Tibial nerve (tissue), 4 donors: Measurements from ENCODE around the gene CLCN2. TPM values are rescaled to one million over a fixed set of nuclear protein-coding genes. Genes with fewer than 3 reads are reported as not detected.
A peak's percentile ranks its signal among the peaks of the same experiment; 100 is the strongest.

Source experiments
- DNase-seq, 2 donors: peaks; one replicate each; pipeline ENCODE4 v3.0.0-alpha.2; 2019; ENCODE audit warnings: low spot score in 2 of 2
- H3K27ac ChIP-seq, 4 donors: fragments of 200-600 bp; sonication (generic) in 3 of 4; one replicate each; pipeline ENCODE4 v1.5.1; 2017 to 2019; ENCODE audit warnings: mild to moderate bottlenecking in 1 of 4
- H3K27me3 ChIP-seq, 2 donors: fragments of 200-600 bp; sonication (generic) in 1 of 2; one replicate each; pipeline versions ENCODE4 v1.5.1 to v1.6.0; 2017 to 2019
- H3K36me3 ChIP-seq, 3 donors: fragments of 200-600 bp; sonication (generic); one replicate each; pipeline ENCODE4 v1.5.1; 2018 to 2019
- H3K4me1 ChIP-seq, 4 donors: fragments of 200-600 bp; sonication (generic) in 3 of 4; one replicate each; pipeline ENCODE4 v1.5.1; 2017 to 2019
- H3K4me3 ChIP-seq, 4 donors: fragments of 200-600 bp; sonication (generic) in 3 of 4; one replicate each; pipeline ENCODE4 v1.5.1; 2017 to 2019; ENCODE audit warnings: mild to moderate bottlenecking in 1 of 4, moderate library complexity in 1 of 4
- H3K9me3 ChIP-seq, 4 donors: fragments of 200-600 bp; sonication (generic) in 3 of 4; one replicate each; pipeline ENCODE4 v1.5.1; 2017 to 2019
- EP300 ChIP-seq, 2 donors: sonication (generic); formaldehyde crosslinking; IDR thresholded peaks; one replicate each; pipeline ENCODE4 v1.6.1; 2017; ENCODE audit warnings: antibody characterized with exemption in 2 of 2, mild to moderate bottlenecking in 1 of 2
- POLR2A ChIP-seq, 2 donors: fragments of 450-650 bp; IDR thresholded peaks; one replicate each; pipeline ENCODE4 v1.6.1; 2017; ENCODE audit warnings: antibody characterized with exemption in 2 of 2, mild to moderate bottlenecking in 2 of 2, moderate library complexity in 2 of 2
- WGBS, 2 donors: methylation state at CpG; one replicate each; pipeline ENCODE4 v1.1.5; 2018; 5-methylcytosine and 5-hydroxymethylcytosine counted together
- total RNA-seq, 4 donors: library from RNA; depleted of rRNA; stranded (reverse); fragments of >200 nt; gene quantifications; one replicate each; pipeline ENCODE4 v1.1.0, GENCODE V29; 2016
- TF ChIP-seq, protein P1 (sequence below), 5 experiments: fragments of 200-600 bp in 3 of 5; fragments of 450-650 bp in 2 of 5; sonication (generic) in 3 of 5; IDR thresholded peaks; one replicate each; pipeline ENCODE4 v1.5.1; 2016 to 2019; ENCODE audit warnings: antibody characterized with exemption in 5 of 5, mild to moderate bottlenecking in 3 of 5, moderate library complexity in 2 of 5

CLCN2 gene
- total RNA-seq, 4 donors from 2014 or later: 51.3 to 86.3 (median 54.9) TPM

DNA sequence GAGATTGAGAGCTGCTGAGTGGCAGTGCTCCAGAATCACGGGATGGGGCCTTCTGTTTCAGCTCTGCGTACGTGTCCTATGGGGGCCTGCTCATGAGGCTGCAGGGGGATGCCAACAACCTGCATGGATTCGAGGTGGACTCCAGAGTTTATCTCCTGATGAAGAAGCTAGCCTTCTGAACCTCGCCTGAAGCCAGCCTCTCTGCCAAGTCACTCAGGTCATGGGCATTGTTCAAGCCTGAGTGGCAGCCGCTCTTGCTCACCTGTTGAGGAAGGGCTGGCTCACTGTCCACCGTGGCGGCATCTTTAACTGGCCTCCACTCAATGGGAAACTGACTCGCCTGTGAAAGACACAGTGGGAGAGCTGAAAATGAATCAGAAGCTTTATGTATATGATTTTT lies 6.7 kb upstream of the CLCN2 start:
- no peak for DNase-seq
- TF ChIP-seq, protein P1, sequence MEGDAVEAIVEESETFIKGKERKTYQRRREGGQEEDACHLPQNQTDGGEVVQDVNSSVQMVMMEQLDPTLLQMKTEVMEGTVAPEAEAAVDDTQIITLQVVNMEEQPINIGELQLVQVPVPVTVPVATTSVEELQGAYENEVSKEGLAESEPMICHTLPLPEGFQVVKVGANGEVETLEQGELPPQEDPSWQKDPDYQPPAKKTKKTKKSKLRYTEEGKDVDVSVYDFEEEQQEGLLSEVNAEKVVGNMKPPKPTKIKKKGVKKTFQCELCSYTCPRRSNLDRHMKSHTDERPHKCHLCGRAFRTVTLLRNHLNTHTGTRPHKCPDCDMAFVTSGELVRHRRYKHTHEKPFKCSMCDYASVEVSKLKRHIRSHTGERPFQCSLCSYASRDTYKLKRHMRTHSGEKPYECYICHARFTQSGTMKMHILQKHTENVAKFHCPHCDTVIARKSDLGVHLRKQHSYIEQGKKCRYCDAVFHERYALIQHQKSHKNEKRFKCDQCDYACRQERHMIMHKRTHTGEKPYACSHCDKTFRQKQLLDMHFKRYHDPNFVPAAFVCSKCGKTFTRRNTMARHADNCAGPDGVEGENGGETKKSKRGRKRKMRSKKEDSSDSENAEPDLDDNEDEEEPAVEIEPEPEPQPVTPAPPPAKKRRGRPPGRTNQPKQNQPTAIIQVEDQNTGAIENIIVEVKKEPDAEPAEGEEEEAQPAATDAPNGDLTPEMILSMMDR (IDR thresholded peaks at IDR 0.05): no peak
- TF ChIP-seq POLR2A (IDR thresholded peaks at IDR 0.05) (no peak), EP300 (IDR thresholded peaks at IDR 0.05) (no peak)
- Histone ChIP-seq H3K27me3 (no peaks in the 10 kb centered on the region), H3K27ac (no peak overlapping the region), H3K36me3 (peaks cover 0 to 62% (median 3%) of the 10 kb centered on the region in 3 donors), H3K4me1 (peaks cover 0 to 48% (median 15%) of the 10 kb centered on the region in 4 donors), H3K4me3 (no peak overlapping the region), H3K9me3 (no peaks in the 10 kb centered on the region)
- 84 to 88% methylated on average over 9 of the region's 9 CpGs for WGBS, 2 donors

DNA sequence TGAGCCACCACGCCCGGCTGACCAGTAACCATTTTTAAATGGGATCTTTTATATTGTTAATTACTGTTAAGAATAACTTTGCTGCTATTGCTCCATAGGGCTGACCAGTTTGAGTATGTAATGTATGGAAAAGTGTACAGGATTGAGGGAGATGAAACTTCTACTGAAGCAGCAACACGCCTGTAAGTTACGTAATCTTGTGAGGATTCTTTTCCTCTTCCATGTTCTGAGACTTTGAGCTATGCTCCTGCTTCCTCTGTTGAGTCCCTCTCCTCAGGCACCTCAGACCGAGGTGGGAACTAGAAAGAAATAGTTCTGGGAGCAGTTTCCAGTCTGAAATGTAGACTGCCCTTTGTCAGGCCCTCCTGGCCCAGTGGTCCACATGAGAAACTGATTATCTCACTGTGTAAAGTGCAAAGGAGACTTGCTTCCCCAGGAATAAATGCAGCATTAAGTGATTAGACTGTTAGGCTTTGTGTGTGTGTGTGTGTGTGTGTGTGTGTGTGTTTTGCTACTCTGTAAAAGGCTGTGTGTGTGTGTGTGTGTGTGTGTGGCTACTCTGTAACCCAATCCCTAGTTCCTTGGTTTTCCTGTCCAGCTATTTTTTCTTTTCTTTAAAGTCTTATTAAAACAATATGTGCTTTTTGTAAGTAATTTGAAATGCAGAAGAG lies 5.3 kb upstream of the CLCN2 start:
- H3K27me3 ChIP-seq: no peaks in the 10 kb centered on the region
- 79 to 80% methylated on average over 5 of the region's 5 CpGs for WGBS, 2 donors

DNA sequence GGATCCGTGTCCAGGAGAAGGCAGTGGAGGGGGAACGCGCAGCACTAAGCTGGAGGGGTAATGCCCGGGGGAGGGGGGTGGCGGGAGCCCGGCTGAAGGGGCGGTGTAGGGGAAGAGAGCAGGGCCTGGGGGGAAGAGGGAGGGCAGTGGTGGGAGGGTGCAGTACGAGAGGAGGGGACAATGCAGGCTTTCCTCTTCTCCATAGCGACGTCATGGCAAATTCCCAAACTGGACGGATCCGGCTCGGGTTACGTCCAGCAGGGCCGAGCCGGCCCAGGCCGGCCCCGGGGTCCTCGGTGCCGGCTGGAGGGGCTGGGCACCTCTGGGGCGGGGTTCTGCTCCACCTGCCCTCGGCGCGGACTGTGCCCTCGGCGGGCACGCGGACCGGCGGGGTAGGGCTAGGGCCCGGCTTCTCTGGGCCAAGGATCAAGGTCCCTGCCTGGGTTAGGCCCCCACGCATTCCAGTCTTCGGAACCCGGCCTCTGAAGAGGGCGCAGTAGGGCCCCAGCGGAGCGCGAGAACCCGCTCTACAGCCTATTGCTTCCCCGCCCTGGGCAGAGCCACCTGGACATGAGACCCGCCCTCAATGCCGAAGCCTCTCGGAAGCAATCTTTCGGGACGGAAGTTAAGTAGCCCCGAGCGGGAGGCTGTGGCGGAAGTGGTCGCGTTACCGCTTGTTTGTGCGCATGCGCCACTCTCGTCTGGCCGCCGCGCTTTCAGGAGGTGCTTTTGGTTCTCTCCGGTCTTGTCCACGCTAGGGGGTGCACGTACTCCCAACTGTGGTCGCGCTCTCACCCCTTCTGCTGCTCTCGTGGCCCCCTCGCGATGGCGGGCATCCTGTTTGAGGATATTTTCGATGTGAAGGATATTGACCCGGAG lies 1.5 kb upstream of the CLCN2 start:
- Histone ChIP-seq H3K4me1 (peaks cover 0 to 49% (median 27%) of the 10 kb centered on the region in 4 donors), H3K4me3 (peak overlapping the region; percentile 65 to 98 (median 93)), H3K9me3 (no peaks in the 10 kb centered on the region), H3K36me3 (peaks cover 0 to 42% (median 3%) of the 10 kb centered on the region in 3 donors), H3K27me3 (no peaks in the 10 kb centered on the region), H3K27ac (peak overlapping the region; percentile 92 to 100 (median 98))
- TF ChIP-seq, protein P1 (IDR thresholded peaks at IDR 0.05): peak; percentile 46 to 72 (median 53)
- peak; percentile 46 to 76 for TF ChIP-seq POLR2A (IDR thresholded peaks at IDR 0.05)
- TF ChIP-seq EP300 (IDR thresholded peaks at IDR 0.05): peak; percentile 64 to 95
- 1% methylated on average over 26 to 54 of the region's 68 CpGs for WGBS, 2 donors
- DNase-seq: peak; percentile 87 to 91

More for the DNA sequence above, 5.3 kb upstream of the CLCN2 start:
- H3K9me3 ChIP-seq: no peaks in the 10 kb centered on the region
- H3K36me3 ChIP-seq: peaks cover 0 to 62% (median 3%) of the 10 kb centered on the region in 3 donors
- TF ChIP-seq POLR2A (IDR thresholded peaks at IDR 0.05): no peak
- TF ChIP-seq EP300 (IDR thresholded peaks at IDR 0.05): no peak
- TF ChIP-seq, protein P1 (IDR thresholded peaks at IDR 0.05): no peak
- no peak overlapping the region for H3K27ac ChIP-seq
- no peak overlapping the region for H3K4me3 ChIP-seq
- DNase-seq: no peak
- H3K4me1 ChIP-seq: peaks cover 0 to 38% (median 15%) of the 10 kb centered on the region in 4 donors

DNA sequence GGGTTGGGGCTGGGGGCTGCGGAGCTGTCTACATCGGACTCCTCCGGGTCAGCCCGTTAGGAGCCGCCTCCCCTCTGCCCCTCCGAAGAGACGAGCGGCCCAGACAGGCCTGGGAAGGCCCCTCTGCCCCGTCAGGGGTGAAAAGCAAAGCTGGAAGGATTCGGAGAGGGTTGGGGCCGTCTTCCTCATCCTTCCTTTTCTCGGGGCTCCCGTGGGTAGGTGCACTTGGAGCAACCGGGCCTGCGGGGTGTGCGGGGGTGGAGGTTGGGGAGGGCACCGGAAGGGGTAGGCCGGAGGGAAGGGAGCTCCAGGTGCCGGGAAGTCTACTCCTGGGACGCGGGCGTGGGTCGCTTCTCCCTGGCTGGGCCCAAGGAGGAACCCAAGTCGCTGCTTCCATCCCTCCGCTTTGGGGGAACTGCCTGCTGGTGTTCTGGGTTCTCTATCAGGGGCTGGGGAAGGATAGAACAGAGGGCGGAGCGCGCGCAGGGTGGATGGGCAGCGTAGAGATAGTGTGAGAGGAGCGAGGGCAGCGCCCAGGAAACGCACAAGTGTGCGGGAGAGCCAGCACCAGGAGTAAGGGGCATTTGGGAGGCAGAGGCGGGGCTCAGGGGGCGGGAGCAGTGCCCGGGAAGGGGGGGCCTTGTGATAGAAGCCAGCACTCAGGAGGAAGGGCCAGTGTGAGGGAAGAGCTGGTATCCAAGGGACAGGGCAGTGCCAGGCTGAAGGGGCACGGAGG lies 695 bp upstream of the CLCN2 start:
- Histone ChIP-seq H3K27ac (peak overlapping the region; percentile 92 to 100 (median 98)), H3K4me3 (peak overlapping the region; percentile 65 to 98 (median 93)), H3K9me3 (no peaks in the 10 kb centered on the region), H3K27me3 (no peaks in the 10 kb centered on the region), H3K4me1 (peaks cover 0 to 57% (median 27%) of the 10 kb centered on the region in 4 donors), H3K36me3 (peaks cover 0 to 42% (median 3%) of the 10 kb centered on the region in 3 donors)
- peak in 1 of 2 donors; percentile 64 for DNase-seq
- peak in 1 of 2 donors; percentile 26 for TF ChIP-seq POLR2A (IDR thresholded peaks at IDR 0.05)
- TF ChIP-seq, protein P1 (IDR thresholded peaks at IDR 0.05): no peak
- 1 to 2% methylated on average over 29 to 38 of the region's 38 CpGs for WGBS, 2 donors
